Panc1 (cell line): ENCODE results near the gene LRSAM1. TPM values are rescaled to one million over a fixed set of nuclear protein-coding genes. Genes with fewer than 3 reads are reported as not detected.

Experiments used
- ATAC-seq: fragments of 200-7000 bp; cut with Tn5 transposase; 2 replicates; pipeline ENCODE4 v1.9.1; 2020; ENCODE audit warnings: mild to moderate bottlenecking, moderate library complexity
- BruUV-seq: library from RNA; stranded (reverse); fragments of 400-500 nt; replicated peaks from 2 replicates; lab custom pipeline; 2021; lab: Mats Ljungman, UMichigan
- CTCF ChIA-PET: fragments of 300-600 bp; sonication (Branson Sonifier 250); formaldehyde crosslinking; loops from one replicate; lab custom pipeline; 2022; ENCODE audit warnings: antibody characterized with exemption; lab: Charles Lee
- POLR2A ChIA-PET: fragments of 300-600 bp; sonication (Branson Sonifier 250); formaldehyde crosslinking; loops from one replicate; lab custom pipeline; 2022; ENCODE audit warnings: antibody characterized with exemption; lab: Charles Lee
- DNase-seq: peaks from one replicate; pipeline ENCODE4 v3.0.0-alpha.2; 2010; ENCODE audit warnings: low read depth, low spot score
- H3K27ac ChIP-seq: 2 replicates; pipeline ENCODE4 v1.5.1; 2011; ENCODE audit warnings: mild to moderate bottlenecking, low read length, inconsistent platforms
- H3K27me3 ChIP-seq: fragments of 200-500 bp; sonication (Bioruptor generic); 2 replicates; pipeline ENCODE4 v1.6.0; 2014; ENCODE audit warnings: low read length, inconsistent platforms; ENCODE audit not compliant: control insufficient read depth, insufficient read depth
- H3K36me3 ChIP-seq: fragments of 200-500 bp; sonication (Bioruptor generic); 2 replicates; pipeline ENCODE4 v1.5.1; 2014; ENCODE audit warnings: inconsistent platforms, mild to moderate bottlenecking, low read length, moderate library complexity; ENCODE audit not compliant: control insufficient read depth, insufficient read depth
- H3K4me1 ChIP-seq: 2 replicates; pipeline ENCODE4 v1.5.1; 2011; ENCODE audit warnings: inconsistent platforms, mild to moderate bottlenecking, low read length, moderate library complexity; ENCODE audit not compliant: control insufficient read depth, insufficient read depth
- H3K4me3 ChIP-seq, 2 experiments: 2 replicates each; pipeline ENCODE4 v1.5.1; 2011 to 2012; ENCODE audit warnings: low read depth in 2 of 2, low read length in 2 of 2, mild to moderate bottlenecking in 2 of 2, inconsistent platforms in 1 of 2, moderate library complexity in 1 of 2
- H3K9me3 ChIP-seq: fragments of 200-500 bp; sonication (Bioruptor generic); 2 replicates; pipeline ENCODE4 v1.5.1; 2014; ENCODE audit warnings: low read depth, mild to moderate bottlenecking, inconsistent platforms, low read length, moderate library complexity; ENCODE audit not compliant: control insufficient read depth, insufficient read depth
- POLR2AphosphoS5 ChIP-seq: IDR thresholded peaks from 2 replicates; pipeline ENCODE4 v1.6.1; 2012; ENCODE audit warnings: mild to moderate bottlenecking, low read depth, low read length, moderate library complexity
- SIN3A ChIP-seq: IDR thresholded peaks from 2 replicates; pipeline ENCODE4 v1.6.1; 2012; ENCODE audit warnings: low read depth, mild to moderate bottlenecking, low read length, moderate library complexity, borderline replicate concordance; ENCODE audit not compliant: insufficient read depth
- TCF7L2 ChIP-seq: IDR thresholded peaks from 2 replicates; pipeline ENCODE4 v1.6.1; 2011; ENCODE audit warnings: mild to moderate bottlenecking, low read depth, low read length, inconsistent platforms
- in situ Hi-C: cut with HindIII; loops from 2 replicates; pipeline ENCODE4 v1.10.0; 2016; ENCODE audit warnings: low sequenced_read_pairs, low pct_unique_long_range_greater_than_20kb
- intact Hi-C: fragments of 100-400 bp; cut with micrococcal nuclease; formaldehyde crosslinking; loops from one replicate; pipeline ENCODE4 v1.10.0; 2022; ENCODE audit not compliant: unreplicated experiment
- total RNA-seq: library from RNA; stranded (reverse); gene quantifications from one replicate; pipeline ENCODE4 v1.2.1, GENCODE V29; 2021; ENCODE audit not compliant: unreplicated experiment
- TF ChIP-seq, protein P1 (sequence below): fragments of 450-650 bp; IDR thresholded peaks from 2 replicates; pipeline ENCODE4 v1.5.1; 2017; ENCODE audit warnings: mild to moderate bottlenecking
- TF ChIP-seq, protein P2 (sequence below), 2 experiments: IDR thresholded peaks; 2 replicates each; pipeline ENCODE4 v1.6.1; 2011 to 2012; ENCODE audit warnings: low read depth in 2 of 2, control low read depth in 1 of 2, low read length in 1 of 2, mild to moderate bottlenecking in 1 of 2, moderate library complexity in 1 of 2; ENCODE audit not compliant: insufficient read depth in 1 of 2

LRSAM1 gene
- total RNA-seq, 1 experiment from 2014 or later: 15.4 TPM

- TF ChIP-seq, protein P1, sequence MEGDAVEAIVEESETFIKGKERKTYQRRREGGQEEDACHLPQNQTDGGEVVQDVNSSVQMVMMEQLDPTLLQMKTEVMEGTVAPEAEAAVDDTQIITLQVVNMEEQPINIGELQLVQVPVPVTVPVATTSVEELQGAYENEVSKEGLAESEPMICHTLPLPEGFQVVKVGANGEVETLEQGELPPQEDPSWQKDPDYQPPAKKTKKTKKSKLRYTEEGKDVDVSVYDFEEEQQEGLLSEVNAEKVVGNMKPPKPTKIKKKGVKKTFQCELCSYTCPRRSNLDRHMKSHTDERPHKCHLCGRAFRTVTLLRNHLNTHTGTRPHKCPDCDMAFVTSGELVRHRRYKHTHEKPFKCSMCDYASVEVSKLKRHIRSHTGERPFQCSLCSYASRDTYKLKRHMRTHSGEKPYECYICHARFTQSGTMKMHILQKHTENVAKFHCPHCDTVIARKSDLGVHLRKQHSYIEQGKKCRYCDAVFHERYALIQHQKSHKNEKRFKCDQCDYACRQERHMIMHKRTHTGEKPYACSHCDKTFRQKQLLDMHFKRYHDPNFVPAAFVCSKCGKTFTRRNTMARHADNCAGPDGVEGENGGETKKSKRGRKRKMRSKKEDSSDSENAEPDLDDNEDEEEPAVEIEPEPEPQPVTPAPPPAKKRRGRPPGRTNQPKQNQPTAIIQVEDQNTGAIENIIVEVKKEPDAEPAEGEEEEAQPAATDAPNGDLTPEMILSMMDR: no peak
- TF ChIP-seq, protein P2, sequence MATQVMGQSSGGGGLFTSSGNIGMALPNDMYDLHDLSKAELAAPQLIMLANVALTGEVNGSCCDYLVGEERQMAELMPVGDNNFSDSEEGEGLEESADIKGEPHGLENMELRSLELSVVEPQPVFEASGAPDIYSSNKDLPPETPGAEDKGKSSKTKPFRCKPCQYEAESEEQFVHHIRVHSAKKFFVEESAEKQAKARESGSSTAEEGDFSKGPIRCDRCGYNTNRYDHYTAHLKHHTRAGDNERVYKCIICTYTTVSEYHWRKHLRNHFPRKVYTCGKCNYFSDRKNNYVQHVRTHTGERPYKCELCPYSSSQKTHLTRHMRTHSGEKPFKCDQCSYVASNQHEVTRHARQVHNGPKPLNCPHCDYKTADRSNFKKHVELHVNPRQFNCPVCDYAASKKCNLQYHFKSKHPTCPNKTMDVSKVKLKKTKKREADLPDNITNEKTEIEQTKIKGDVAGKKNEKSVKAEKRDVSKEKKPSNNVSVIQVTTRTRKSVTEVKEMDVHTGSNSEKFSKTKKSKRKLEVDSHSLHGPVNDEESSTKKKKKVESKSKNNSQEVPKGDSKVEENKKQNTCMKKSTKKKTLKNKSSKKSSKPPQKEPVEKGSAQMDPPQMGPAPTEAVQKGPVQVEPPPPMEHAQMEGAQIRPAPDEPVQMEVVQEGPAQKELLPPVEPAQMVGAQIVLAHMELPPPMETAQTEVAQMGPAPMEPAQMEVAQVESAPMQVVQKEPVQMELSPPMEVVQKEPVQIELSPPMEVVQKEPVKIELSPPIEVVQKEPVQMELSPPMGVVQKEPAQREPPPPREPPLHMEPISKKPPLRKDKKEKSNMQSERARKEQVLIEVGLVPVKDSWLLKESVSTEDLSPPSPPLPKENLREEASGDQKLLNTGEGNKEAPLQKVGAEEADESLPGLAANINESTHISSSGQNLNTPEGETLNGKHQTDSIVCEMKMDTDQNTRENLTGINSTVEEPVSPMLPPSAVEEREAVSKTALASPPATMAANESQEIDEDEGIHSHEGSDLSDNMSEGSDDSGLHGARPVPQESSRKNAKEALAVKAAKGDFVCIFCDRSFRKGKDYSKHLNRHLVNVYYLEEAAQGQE (IDR thresholded peaks at IDR 0.05; ENCODE audit: insufficient read depth in 1 of 2, low read depth in 2 of 2, low read length in 1 of 2): 0 out of 4 replicates have a peak, but pooled peaks of 1 of the 2 experiments have one; percentile 27
- Histone ChIP-seq H3K4me3 (no peak overlapping the region), H3K27me3 (no peaks in the 10 kb centered on the region), H3K9me3 (no peaks in the 10 kb centered on the region), H3K4me1 (peaks cover 45% of the 10 kb centered on the region), H3K36me3 (no peaks in the 10 kb centered on the region; the same call in 1 of the 2 replicates), H3K27ac (peak overlapping the region; percentile 64)
- ATAC-seq (peak; percentile 3; the same call in 1 of the 2 replicates), DNase-seq (no peak)
- no TSS peak for BruUV-seq
- intact Hi-C loops: no loop called here
- ChIA-PET CTCF (no interaction called here), POLR2A (no interaction called here)
- in situ Hi-C loops: no loop called here
Observed at GRCh38 chr9:127524373-127524772, 73.1 kb downstream of the LRSAM1 start.

DNA sequence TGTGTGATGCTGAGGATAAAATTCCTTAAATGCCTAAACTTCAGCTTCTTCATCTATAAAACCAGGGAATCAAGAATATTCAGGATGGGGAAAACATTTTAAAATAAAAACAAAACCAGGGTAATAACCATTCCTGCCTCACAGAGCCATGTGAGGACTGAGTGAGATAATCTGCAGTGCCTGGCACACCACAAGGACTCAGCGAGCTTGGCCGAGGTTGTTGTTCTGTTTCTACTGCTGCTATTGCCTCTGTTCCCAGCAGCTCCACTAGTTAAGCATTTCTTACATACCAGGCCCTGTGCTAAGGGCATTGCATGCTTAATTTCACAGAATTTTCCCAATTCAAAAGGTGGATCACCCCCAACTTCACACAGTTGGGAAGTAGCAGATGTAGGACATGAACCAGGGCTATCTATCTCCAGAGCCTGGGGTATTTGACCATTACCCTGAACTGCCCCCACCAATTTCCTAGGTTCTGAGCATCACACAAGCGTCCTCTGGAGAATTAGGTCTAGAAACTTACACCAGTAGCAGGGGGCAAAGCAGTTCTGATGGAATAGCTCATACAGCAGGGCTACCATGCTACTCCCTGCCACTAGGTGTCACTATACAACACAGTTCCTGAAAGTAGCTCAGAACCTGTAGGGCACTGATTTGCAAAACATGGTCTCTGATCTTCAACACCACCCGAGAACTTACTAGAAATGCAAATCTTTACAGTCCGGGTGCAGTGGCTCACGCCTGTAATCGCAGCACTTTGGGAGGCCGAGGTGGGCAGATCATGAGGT lies 74.3 kb downstream of the LRSAM1 start:
- BruUV-seq: no TSS peak
- Histone ChIP-seq H3K4me3 (no peak overlapping the region), H3K4me1 (peaks cover 38% of the 10 kb centered on the region), H3K27me3 (no peaks in the 10 kb centered on the region), H3K27ac (peak overlapping the region; percentile 64), H3K36me3 (no peaks in the 10 kb centered on the region; the same call in 1 of the 2 replicates), H3K9me3 (no peaks in the 10 kb centered on the region)
- DNase-seq (no peak), ATAC-seq (no peak)
- CTCF ChIA-PET: interaction anchor here (0.5 to 1.1 kb wide), 8 partner anchors 11 to 84 kb away, joined by 3 to 11 read pairs (median 4); no protein-coding TSS in a partner anchor
- intact Hi-C loops: no loop called here
- in situ Hi-C loops: no loop called here
- TF ChIP-seq POLR2AphosphoS5 (no peak), SIN3A (no peak), TCF7L2 (no peak)
- TF ChIP-seq, protein P1: no peak; the same call in 1 of the 2 replicates
- TF ChIP-seq, protein P2 (IDR thresholded peaks at IDR 0.05; ENCODE audit: insufficient read depth in 1 of 2, low read depth in 2 of 2, low read length in 1 of 2): no peak
- POLR2A ChIA-PET: interaction anchor here (0.6 kb wide), 1 partner anchor 59 kb away, joined by 4 read pairs; no protein-coding TSS in a partner anchor
